Stimulated activated CD4-positive, alpha-beta T cell treated with anti-CD3 and anti-CD28 coated beads, Interleukin-2, amount 100 ng/mL, for 48 hours (primary cell): ENCODE results near the gene PEX6.
"Not testable (repeated sequence)": the region's sequence is repeated elsewhere in the genome, so short reads cannot be mapped to it uniquely, and the experiment has no call there.

Source experiments
- DNase-seq, 2 donors: peaks; one replicate each; pipeline ENCODE4 v3.0.0-alpha.2; 2020

Gene PEX6

GRCh38 chr6:42978839-42979522, at the start of gene PEX6:
PEX6 (minus strand) TSS chr6:42979181; CDS start chr6:42979150, 31 bp downstream.
- peak; percentile 80 to 90 for DNase-seq

GRCh38 chr6:43026365-43026764, 47.4 kb upstream of the PEX6 start:
- DNase-seq, result no peak

GRCh38 chr6:43024436-43024835, 45.5 kb upstream of the PEX6 start:
- no peak for DNase-seq

GRCh38 chr6:43021270-43022047, 42.5 kb upstream of the PEX6 start, which contains the start of gene RRP36:
RRP36 (plus strand) TSS chr6:43021623; CDS start chr6:43021655, 32 bp downstream.
- DNase-seq, result peak; percentile 66 to 68

- no peak for DNase-seq
Observed at GRCh38 chr6:43020847-43021246, 41.9 kb upstream of the PEX6 start.

GRCh38 chr6:43020052-43020705, 41.2 kb upstream of the PEX6 start:
- no peak for DNase-seq

- DNase-seq, result no peak
Observed at GRCh38 chr6:43019152-43019551, 40.2 kb upstream of the PEX6 start.

GRCh38 chr6:43016943-43017334, 38.0 kb upstream of the PEX6 start:
- no peak for DNase-seq

GRCh38 chr6:43016176-43016942, 37.4 kb upstream of the PEX6 start:
- no peak for DNase-seq

- DNase-seq, result no peak
Observed at GRCh38 chr6:43014434-43014909, 35.5 kb upstream of the PEX6 start.

- peak; percentile 96 to 98 for DNase-seq
Observed at GRCh38 chr6:43013843-43014433, 35.0 kb upstream of the PEX6 start, which contains the start of the genes KLHDC3 and MEA1. KLHDC3 (plus strand) TSS chr6:43014249; CDS start chr6:43017193, 2,944 bp downstream. MEA1 (minus strand) TSS chr6:43013946; CDS start chr6:43013813, 133 bp downstream.

GRCh38 chr6:43013097-43013842, 34.3 kb upstream of the PEX6 start:
- no peak for DNase-seq

GRCh38 chr6:43012364-43012763, 33.4 kb upstream of the PEX6 start:
- no peak for DNase-seq

GRCh38 chr6:43011207-43011606, 32.2 kb upstream of the PEX6 start:
- DNase-seq, result no peak

GRCh38 chr6:43009124-43009523, 30.1 kb upstream of the PEX6 start:
- no peak for DNase-seq

GRCh38 chr6:43007126-43007525, 28.1 kb upstream of the PEX6 start:
- no peak for DNase-seq

- DNase-seq, result no peak
Observed at GRCh38 chr6:43006251-43006650, 27.3 kb upstream of the PEX6 start.

GRCh38 chr6:43005844-43006243, 26.9 kb upstream of the PEX6 start:
- DNase-seq, result no peak

- no peak for DNase-seq
Observed at GRCh38 chr6:43001843-43002242, 22.9 kb upstream of the PEX6 start.

GRCh38 chr6:42998205-42998604, 19.2 kb upstream of the PEX6 start:
- not testable (repeated sequence) for DNase-seq

- DNase-seq, result no peak
Observed at GRCh38 chr6:42996513-42996912, 17.5 kb upstream of the PEX6 start.
